Stimulated activated CD8-positive, alpha-beta memory T cell treated with anti-CD3 and anti-CD28 coated beads, Interleukin-4, amount 100 ng/mL, for 4 hours (primary cell): Measurements from ENCODE around the gene SNX21.

ENCODE experiments used
- DNase-seq, 2 donors: peaks; one replicate each; pipeline ENCODE4 v3.0.0-alpha.2; 2020; ENCODE audit warnings: low read depth in 2 of 2, low spot score in 1 of 2

SNX21 gene

DNA sequence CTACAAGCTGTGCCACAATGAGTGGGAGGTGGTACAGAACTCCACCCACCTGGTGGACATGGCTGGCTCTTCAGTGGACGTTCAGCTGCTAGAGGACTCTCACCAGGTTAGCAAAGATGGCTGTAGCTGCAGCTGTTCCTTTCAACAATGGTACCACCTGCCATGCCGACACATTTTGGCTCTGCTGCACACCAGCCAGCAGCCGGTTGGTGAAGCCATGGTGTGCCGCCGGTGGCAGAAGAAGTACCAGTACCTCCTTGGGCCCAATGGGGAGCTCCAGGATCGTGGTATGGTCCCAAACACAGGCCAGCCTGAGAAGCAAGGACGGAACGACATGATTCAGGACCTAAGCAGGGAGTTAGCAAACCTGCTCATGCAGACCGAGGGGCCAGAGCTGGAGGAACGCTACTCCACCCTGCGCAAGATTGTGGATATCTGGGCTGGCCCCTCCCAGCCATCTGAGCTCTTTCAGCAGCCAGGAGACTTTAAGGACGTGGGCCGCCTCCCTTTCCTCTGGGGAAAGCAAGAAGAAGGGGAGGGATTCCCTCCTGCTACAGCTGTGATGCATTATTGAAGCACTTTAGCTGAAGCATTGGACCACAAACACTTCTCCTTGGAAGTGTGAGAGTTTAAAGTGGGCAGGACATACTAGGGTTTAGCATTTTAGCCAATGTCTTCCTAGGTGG, 44.6 kb downstream of the SNX21 start:
- no peak for DNase-seq

DNA sequence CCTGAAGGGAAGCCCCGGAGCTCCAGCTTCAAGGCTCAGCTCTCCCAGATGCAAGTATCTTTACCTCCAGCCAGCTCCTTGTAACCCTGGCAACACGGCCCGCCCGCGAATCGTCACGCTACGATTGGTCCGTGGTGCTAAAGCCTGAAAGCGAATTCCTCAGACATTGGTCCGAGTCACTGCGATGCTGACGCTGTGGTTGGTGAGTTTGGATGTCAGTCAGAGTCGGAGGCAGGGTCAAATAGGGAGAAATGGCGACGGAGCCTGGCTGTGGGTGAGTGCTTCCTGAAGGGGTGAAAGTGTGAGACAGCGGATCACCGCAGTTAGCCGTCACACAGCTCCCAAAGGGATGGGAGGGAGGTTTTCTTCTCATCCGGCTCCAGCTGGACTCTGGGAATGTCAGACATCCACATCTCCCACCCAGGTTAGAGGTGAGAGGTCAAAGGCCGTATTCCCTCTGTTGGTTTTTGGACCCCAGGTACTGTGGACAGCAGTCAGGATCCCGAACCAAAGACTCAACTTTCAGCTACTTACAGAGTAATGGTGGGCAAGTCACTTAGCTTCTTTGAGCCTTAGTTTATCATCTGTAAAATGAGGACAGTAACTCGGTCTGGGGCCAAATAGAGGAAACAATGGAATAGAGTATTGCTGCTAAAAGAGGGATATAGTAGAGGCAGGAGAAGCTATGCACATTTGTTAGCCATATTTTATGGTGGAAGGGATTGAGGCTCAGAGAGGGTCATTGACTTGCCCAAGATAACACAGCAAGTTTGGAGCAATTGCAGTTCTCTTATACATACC, 47.6 kb downstream of the SNX21 start, which contains the start of gene ZSWIM1:
Gene ZSWIM1, plus strand, starts transcription at position 240 of the 801 bp plus-strand sequence. CDS start 1,366 bp downstream, outside the sequence.
- peak; percentile 96 to 98 for DNase-seq

DNA sequence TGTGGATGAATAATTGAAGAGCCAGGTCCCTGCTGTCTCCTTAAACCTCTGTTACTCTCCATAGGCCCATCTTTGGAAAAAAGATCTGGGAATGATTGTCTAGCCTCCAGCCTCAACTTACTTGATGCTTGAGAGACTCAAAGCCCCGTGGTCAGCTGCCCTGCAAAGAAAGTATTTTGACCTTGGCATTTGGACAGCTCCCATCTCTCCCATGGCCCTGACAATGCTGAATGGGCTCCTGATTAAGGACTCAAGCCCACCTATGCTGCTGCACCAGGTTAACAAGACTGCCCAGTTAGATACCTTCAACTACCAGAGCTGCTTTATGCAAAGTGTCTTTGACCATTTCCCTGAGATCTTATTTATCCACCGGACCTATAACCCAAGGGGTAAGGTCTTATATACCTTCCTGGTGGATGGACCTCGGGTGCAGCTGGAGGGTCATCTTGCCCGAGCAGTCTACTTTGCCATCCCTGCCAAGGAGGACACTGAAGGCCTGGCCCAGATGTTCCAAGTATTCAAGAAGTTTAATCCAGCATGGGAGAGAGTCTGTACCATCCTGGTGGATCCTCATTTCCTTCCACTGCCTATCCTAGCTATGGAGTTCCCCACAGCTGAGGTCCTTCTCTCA, 49.0 kb downstream of the SNX21 start:
- no peak for DNase-seq

DNA sequence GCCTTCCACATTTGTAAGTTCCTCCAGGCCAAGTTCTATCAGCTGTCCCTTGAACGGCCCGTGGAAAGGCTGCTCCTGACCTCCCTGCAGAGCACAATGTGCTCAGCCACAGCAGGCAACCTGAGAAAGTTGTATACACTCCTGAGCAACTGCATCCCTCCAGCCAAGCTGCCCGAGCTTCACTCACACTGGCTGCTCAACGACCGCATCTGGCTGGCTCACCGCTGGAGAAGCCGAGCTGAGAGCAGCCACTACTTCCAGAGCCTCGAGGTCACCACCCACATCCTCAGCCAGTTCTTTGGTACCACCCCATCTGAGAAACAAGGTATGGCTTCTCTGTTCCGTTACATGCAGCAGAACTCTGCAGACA, 49.5 kb downstream of the SNX21 start:
- DNase-seq: no peak

DNA sequence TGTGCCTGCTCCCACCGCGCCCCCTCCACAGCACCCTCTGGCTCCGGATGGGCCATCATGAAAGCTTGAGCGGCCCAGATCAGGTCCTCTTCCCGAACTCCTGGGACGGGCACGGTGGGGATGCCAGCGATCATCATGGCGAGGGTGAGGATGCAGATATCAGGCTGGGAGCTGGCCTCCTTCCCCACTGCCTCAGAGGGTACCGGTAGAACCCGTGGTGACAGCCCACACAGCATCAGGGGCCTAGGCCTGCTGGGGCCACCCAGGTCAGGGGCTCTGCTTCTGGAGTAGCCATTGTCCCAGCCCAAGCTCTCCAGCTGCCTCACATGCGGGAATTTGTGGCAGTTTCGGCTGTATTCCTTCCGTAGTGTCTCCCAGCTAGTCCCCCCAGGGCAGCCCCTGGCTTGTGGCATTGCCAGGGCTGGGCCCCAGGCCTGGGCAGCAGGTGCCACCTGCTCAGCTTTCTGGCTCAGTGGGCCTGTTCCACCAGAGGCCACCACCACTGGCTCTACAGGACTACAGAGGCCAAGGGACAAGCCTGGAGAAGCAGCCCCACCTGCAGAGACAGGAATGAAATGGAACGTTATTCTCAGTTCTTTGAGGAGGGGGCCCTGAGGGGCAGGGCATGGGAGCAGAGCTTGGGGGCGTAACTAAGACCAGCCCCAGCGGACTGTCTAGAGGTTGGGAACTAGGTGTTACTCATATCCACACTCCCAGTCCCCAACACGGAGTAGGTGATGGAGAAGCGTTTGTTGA, 53.2 kb downstream of the SNX21 start:
- DNase-seq: no peak

DNA sequence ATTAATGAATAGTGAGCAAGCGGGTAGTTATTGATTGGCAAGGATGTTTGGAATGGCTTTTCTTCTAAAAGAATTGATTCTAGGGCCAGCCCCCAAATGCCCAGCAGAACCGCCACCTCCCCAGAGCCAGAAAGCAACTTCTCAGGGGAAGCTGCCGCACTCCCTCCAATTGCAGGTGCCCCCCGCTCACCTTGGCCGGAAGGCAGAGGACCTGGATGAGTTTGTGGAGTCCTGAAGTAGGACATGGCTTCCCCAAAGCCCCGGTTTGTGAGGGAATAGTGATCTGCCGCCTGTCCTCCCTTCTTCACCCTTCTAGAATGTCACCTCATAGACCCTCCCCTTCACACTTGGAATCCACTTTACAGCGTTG, 53.7 kb downstream of the SNX21 start, which contains the start of gene SPATA25:
Gene SPATA25, minus strand, starts transcription at position 277 of the 370 bp plus-strand sequence. Its CDS starts 32 bp downstream, at position 245.
- DNase-seq: no peak

DNA sequence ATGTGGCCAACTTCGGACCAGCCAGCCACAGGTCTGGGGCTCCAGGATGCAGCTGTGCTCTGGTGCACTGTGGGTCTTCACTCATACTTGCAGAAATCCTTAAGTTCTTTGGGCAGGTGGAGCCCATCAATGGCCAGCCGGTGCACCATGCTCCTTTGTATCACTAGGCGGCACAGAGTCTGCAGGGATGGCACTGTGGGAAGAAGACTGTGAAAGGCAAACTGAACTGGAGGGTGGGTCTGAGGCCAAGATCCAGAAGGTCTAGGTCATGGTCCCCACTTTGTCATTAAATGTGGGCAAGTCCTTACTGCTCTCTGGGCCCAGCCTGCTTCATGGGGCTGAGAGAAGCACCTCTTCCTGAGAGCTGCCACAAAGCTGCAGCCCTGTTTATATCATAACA, 55.1 kb downstream of the SNX21 start:
- DNase-seq: no peak

DNA sequence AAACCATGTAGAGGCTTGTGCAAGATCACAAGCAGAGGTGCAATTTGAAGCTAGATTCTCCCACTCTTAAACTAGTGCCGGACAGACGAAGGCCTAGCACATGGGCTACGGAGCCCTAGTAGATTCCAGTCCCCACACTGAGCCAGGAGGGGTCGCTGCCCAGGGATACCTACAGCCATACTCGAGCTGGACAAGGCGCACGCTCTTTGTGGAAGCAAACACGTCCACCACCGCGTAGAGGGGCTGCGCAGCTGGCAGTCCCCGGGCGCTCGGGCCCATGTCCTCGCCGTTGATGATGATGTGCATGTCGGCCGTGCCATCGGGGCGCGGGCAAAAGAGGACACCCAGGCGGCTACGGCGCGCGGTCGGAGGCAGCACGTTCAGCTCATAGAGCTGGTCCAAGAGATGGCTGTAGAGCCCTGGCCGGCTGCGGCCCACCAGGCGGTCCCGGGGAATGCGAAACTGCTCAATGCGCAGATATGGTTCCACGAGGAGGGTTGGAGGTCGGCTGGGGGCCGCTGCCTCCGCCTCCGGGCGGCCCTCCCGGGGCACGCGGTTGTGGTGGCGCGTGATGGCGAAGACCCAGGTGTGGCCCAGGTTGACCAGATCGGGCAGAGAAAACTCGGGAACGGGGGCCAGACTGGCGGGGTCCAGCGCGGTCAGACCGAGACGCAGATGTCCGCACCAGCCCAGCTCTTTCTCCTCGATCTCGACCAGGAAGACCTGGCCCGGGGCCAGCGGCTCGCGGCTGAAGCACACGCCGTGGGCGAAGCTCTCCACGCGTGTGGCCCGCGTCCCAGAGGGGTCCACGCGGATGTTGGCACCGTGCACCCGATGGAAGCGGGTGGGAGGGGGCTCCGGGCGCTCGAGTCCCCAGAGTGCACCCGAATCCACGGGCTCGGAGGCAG, 56.7 kb downstream of the SNX21 start:
- DNase-seq: no peak

DNA sequence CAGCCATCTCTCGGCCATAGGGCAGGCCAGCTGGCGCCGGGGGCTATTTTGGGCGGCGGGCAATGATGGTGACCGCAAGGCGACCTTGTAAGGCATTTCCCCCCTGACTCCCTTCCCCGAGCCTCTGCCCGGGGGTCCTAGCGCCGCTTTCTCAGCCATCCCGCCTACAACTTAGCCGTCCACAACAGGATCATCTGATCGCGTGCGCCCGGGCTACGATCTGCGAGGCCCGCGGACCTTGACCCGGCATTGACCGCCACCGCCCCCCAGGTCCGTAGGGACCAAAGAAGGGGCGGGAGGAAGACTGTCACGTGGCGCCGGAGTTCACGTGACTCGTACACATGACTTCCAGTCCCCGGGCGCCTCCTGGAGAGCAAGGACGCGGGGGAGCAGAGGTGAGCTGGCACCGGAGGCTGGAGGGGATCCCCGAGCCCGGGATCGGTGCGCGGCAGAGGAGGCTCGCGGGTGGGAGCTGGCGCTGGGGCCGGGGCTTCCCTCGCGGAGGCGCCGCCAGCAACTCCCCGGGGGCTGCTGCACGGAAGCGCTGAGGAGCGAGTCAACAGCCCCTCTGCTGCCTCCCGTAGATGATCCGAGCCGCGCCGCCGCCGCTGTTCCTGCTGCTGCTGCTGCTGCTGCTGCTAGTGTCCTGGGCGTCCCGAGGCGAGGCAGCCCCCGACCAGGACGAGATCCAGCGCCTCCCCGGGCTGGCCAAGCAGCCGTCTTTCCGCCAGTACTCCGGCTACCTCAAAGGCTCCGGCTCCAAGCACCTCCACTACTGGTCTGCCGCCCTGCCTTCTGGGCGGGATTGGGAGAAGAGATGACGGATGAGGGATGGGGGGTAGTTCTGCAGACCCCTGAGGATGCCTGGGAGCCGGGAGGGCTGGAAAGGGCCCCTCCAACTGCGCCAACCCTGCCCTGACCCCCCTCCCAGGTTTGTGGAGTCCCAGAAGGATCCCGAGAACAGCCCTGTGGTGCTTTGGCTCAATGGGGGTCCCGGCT, 57.7 kb downstream of the SNX21 start, which contains the start of the genes CTSA and NEURL2:
Gene CTSA, plus strand, starts transcription at position 351 of the 999 bp plus-strand sequence. Its CDS starts 234 bp downstream, at position 585.
Gene NEURL2, minus strand, starts transcription at position 224 of the 999 bp plus-strand sequence. Its CDS starts 217 bp downstream, at position 7.
- peak; percentile 73 to 77 for DNase-seq

DNA sequence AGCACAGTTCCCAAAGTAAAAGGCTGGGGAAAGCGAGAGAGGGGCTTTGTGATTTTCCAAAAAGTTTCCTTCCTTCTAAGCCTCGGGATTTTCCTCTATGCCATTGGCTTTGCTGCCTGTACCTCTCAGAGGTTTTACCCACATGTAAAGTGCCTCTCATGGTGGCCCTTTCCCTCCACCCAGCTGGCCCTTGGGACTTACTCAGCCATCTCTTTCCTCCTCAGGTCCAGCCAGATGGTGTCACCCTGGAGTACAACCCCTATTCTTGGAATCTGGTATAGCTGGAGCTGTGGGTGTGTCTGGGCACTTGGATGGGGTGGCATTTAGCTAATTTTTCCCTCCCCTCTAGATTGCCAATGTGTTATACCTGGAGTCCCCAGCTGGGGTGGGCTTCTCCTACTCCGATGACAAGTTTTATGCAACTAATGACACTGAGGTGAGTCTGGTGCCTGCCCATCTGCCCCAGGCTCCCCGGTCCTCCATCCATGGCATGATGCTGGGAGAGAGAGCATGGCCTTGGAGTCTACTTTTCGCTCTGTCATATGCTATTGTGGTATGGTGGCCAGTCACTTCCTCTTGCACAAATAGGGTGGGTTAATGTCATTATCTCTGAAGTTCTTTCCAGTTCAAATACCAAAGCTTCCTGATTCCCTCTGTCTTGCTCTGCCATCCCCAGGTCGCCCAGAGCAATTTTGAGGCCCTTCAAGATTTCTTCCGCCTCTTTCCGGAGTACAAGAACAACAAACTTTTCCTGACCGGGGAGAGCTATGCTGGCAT, 58.6 kb downstream of the SNX21 start:
- no peak for DNase-seq
